HG03095 (cell line): ENCODE data around the gene LRP1-AS.

Experiments used
- ATAC-seq: cut with Tn5 transposase; IDR thresholded peaks from one replicate; pipeline ENCODE4 v1.9.1; 2021; ENCODE audit warnings: moderate library complexity; ENCODE audit not compliant: unreplicated experiment

Gene LRP1-AS

GRCh38 chr12:57180321-57180989 is 33.0 kb upstream of the LRP1-AS start:
- no peak for ATAC-seq

DNA sequence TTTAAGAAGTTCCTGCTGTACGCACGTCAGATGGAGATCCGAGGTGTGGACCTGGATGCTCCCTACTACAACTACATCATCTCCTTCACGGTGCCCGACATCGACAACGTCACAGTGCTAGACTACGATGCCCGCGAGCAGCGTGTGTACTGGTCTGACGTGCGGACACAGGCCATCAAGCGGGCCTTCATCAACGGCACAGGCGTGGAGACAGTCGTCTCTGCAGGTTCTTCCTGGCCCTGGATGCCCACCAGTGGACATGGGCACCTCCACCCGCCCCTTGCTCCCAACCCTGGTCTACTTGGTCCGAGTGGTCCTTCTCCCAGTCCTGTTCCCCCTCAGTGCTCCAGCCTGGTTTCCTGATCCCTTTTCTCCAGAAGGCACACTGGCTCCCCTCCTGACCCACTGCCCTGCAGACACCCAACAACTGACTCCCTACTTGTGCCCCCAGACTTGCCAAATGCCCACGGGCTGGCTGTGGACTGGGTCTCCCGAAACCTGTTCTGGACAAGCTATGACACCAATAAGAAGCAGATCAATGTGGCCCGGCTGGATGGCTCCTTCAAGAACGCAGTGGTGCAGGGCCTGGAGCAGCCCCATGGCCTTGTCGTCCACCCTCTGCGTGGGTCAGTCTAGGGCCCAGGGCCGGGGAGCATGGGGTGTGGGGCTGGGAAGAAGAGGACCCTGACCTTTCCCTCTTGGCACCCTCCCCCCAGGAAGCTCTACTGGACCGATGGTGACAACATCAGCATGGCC is 32.1 kb upstream of the LRP1-AS start:
- ATAC-seq, result no peak

GRCh38 chr12:57178213-57178612 is 30.8 kb upstream of the LRP1-AS start:
- no peak for ATAC-seq

DNA sequence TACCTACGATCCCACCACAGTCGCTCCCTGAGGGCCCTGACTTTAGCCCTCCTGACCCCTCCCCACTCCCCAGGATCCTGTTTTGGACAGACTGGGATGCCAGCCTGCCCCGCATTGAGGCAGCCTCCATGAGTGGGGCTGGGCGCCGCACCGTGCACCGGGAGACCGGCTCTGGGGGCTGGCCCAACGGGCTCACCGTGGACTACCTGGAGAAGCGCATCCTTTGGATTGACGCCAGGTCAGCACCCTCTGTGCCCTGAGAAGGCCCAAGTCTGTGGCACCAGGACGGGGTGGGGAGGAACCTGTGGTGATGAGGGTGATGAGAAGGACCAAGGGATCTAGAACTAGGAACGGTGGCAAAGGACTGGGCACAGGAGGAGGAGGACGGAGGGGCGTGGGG is 29.9 kb upstream of the LRP1-AS start:
- no peak for ATAC-seq

- ATAC-seq, result no peak
Observed at GRCh38 chr12:57176846-57177245, 29.4 kb upstream of the LRP1-AS start.

- no peak for ATAC-seq
Observed at GRCh38 chr12:57176139-57176477, 28.7 kb upstream of the LRP1-AS start.

DNA sequence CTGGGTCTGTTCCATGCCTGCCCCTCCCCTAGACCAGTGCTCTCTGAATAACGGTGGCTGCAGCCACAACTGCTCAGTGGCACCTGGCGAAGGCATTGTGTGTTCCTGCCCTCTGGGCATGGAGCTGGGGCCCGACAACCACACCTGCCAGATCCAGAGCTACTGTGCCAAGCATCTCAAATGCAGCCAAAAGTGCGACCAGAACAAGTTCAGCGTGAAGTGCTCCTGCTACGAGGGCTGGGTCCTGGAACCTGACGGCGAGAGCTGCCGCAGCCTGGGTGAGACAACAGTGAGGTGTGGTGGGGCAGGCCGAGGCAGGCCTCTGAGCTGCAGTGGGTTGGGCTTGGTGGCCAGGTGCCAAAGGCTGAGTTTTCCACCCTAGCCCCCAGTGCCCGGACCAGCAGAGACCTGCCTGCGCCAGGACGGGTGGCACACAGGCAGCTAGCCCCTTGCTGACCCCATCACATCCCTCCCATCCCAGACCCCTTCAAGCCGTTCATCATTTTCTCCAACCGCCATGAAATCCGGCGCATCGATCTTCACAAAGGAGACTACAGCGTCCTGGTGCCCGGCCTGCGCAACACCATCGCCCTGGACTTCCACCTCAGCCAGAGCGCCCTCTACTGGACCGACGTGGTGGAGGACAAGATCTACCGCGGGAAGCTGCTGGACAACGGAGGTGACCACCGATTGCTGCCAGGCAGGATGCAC is 28.2 kb upstream of the LRP1-AS start:
- ATAC-seq, result no peak

DNA sequence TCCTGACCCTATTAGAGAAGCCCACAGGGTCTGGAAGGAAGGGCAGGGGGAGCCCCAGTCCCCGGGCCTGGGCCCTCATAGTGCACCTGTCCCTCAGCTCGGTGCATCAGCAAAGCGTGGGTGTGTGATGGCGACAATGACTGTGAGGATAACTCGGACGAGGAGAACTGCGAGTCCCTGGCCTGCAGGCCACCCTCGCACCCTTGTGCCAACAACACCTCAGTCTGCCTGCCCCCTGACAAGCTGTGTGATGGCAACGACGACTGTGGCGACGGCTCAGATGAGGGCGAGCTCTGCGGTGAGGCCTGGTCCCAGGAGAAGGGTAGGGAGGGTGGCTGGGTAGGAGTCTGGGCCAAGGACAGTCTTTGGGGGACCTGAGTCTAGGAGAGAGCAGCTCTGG is 26.3 kb upstream of the LRP1-AS start:
- no peak for ATAC-seq

DNA sequence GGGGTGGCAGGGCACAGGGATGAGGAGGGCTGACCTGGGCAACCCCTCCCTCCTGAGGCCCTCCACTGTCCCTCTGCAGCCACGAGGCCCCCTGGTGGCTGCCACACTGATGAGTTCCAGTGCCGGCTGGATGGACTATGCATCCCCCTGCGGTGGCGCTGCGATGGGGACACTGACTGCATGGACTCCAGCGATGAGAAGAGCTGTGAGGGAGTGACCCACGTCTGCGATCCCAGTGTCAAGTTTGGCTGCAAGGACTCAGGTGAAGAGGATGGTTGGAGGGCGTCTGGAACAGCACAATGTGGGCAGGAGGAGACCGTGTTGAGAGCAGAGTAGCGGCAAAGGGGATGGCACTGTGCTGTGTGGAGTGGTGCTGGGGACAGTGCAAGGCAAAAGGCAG is 25.7 kb upstream of the LRP1-AS start:
- ATAC-seq, result no peak

GRCh38 chr12:57171668-57172067 is 24.2 kb upstream of the LRP1-AS start:
- ATAC-seq, result no peak

DNA sequence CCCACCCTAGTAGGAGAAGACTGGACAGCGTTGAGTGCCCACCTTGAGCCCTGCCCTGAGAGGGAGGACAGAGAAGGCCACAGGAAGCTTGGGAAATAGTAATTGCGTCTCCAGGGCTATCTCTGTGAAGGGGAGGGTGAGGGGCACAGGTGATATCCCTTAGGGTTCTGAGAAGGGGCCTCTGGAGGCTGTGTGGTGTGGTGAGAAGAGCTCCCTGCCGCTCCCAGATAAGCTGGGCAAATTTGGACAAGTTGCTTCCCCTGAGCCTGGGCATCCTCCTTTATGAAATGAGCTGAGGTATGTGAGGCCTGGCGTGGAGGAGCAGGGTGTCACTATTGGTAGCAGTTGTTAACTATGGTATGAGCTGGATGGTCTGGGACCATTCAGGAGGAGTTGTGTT is 23.5 kb upstream of the LRP1-AS start:
- ATAC-seq, result no peak

DNA sequence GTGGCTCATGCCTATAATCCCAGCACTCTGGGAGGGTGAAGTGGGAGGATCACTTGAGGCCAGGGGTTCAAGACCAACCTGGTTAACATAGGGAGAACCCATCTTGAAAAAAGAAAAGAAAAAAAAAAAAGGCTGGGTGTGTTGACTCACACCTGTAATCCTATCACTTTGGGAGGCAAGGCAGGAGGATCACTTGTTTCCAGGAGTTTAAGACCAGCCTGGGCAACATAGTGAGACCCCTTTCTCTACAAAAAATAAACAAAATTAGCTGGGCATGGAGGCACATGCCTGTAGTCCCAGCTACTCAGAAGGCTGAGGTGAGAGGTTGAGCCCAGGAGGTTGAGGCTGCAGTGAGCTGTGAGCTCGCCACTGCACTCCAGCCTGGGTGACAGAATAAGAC is 23.0 kb upstream of the LRP1-AS start:
- no peak for ATAC-seq

- ATAC-seq, result no peak
Observed at GRCh38 chr12:57169969-57170368, 22.6 kb upstream of the LRP1-AS start.

- ATAC-seq, result no peak
Observed at GRCh38 chr12:57169046-57169795, 21.8 kb upstream of the LRP1-AS start.

- ATAC-seq, result no peak
Observed at GRCh38 chr12:57168058-57168457, 20.6 kb upstream of the LRP1-AS start.

DNA sequence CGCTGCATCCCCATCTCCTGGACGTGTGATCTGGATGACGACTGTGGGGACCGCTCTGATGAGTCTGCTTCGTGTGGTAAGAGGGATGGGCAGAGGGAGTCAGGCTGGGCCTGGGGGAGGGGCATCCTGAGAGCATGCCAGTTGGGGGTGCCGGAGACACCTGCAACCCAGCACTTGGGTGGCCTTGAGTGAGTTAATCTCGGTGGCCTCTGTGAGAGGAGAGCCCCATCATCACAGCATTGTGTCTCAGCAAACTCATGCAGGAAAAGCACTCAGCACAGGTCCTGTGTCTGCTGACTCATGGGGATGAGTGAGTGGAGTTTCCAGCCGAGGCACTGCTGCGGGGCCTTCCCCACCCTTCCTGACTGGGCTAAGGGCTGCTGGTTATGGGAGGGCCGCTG is 19.6 kb upstream of the LRP1-AS start:
- no peak for ATAC-seq

- ATAC-seq, result no peak
Observed at GRCh38 chr12:57165741-57166140, 18.3 kb upstream of the LRP1-AS start.

GRCh38 chr12:57164966-57165625 is 17.7 kb upstream of the LRP1-AS start:
- no peak for ATAC-seq

GRCh38 chr12:57164454-57164853 is 17.0 kb upstream of the LRP1-AS start:
- ATAC-seq, result no peak

GRCh38 chr12:57162553-57163125 is 15.2 kb upstream of the LRP1-AS start:
- no peak for ATAC-seq

DNA sequence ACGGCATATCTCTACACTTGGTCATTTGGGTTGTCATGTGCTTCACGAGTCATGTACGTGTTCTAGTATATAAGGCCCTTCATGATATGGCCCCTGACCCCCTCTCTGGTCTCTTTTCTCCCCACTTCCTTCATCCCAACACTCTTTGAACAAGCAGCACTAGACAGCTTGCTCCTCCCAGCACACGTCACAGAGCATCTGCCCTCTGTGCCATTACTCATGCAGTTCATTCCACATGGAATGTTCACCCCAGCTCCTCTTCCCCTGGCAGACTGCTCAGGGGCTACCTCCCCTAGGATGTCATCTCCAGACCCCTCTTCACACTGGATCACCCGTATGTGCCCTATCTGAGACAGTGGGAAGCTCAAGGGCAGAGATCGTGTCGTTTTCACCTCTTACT is 14.1 kb upstream of the LRP1-AS start:
- ATAC-seq, result no peak
